OCI-LY1 (cell line): ENCODE results near the gene ITFG1.
"Not testable (repeated sequence)": the region's sequence is repeated elsewhere in the genome, so short reads cannot be mapped to it uniquely, and the experiment has no call there.

Source experiments
- H2AFZ ChIP-seq: fragments of 200-600 bp; sonication (generic), shearing (Covaris generic); 2 replicates; pipeline ENCODE4 v1.6.0; 2014; ENCODE audit warnings: antibody characterized with exemption, mild to moderate bottlenecking, low read length
- H3F3A ChIP-seq: fragments of 200-600 bp; sonication (generic), shearing (Covaris generic); 2 replicates; pipeline ENCODE4 v1.6.0; 2014; ENCODE audit warnings: mild to moderate bottlenecking, antibody characterized with exemption, low read length, moderate library complexity; ENCODE audit not compliant: insufficient read depth
- H3K27ac ChIP-seq: fragments of 200-600 bp; sonication (generic); 2 replicates; pipeline ENCODE4 v1.5.1; 2014; ENCODE audit warnings: low read length, mixed run types, mild to moderate bottlenecking, low read depth; ENCODE audit not compliant: poor library complexity, severe bottlenecking
- H3K27me3 ChIP-seq: fragments of 200-600 bp; sonication (generic); 2 replicates; pipeline ENCODE4 v1.6.0; 2014; ENCODE audit warnings: antibody characterized with exemption, mild to moderate bottlenecking, low read length, moderate library complexity; ENCODE audit not compliant: insufficient read depth
- H3K36me3 ChIP-seq: fragments of 200-600 bp; sonication (generic); 2 replicates; pipeline ENCODE4 v1.6.1; 2014; ENCODE audit warnings: mild to moderate bottlenecking, antibody characterized with exemption, low read length, moderate library complexity, mixed read lengths; ENCODE audit not compliant: insufficient read depth
- H3K4me1 ChIP-seq: fragments of 200-600 bp; sonication (generic); 2 replicates; pipeline ENCODE4 v1.5.1; 2014; ENCODE audit warnings: mild to moderate bottlenecking, low read length, moderate library complexity; ENCODE audit not compliant: insufficient read depth, severe bottlenecking
- H3K4me2 ChIP-seq: fragments of 200-600 bp; sonication (generic), shearing (Covaris generic); 2 replicates; pipeline ENCODE4 v1.6.1; 2014; ENCODE audit warnings: low read length
- H3K4me3 ChIP-seq: fragments of 200-600 bp; sonication (generic); 2 replicates; pipeline ENCODE4 v1.5.1; 2014; ENCODE audit warnings: low read length, low read depth, mild to moderate bottlenecking, mixed read lengths; ENCODE audit not compliant: poor library complexity, severe bottlenecking
- H3K79me2 ChIP-seq: fragments of 200-600 bp; shearing (Covaris generic); 2 replicates; pipeline ENCODE4 v1.6.1; 2016; ENCODE audit warnings: mixed run types, low read length, mixed read lengths; ENCODE audit not compliant: insufficient read depth
- H3K9ac ChIP-seq: fragments of 200-600 bp; sonication (generic), shearing (Covaris generic); 2 replicates; pipeline ENCODE4 v1.6.1; 2014; ENCODE audit warnings: mild to moderate bottlenecking, low read length, mixed read lengths
- H3K9me2 ChIP-seq: fragments of 200-600 bp; sonication (generic), shearing (Covaris generic); 2 replicates; pipeline ENCODE4 v1.6.1; 2014; ENCODE audit warnings: low read depth, mild to moderate bottlenecking, low read length, mixed read lengths
- H3K9me3 ChIP-seq: fragments of 200-600 bp; shearing (Covaris generic); 2 replicates; pipeline ENCODE4 v1.6.1; 2014; ENCODE audit warnings: low read length, mixed read lengths
- H4K20me1 ChIP-seq: fragments of 200-600 bp; sonication (generic), shearing (Covaris generic); 2 replicates; pipeline ENCODE4 v1.6.0; 2016; ENCODE audit warnings: mild to moderate bottlenecking, low read length; ENCODE audit not compliant: insufficient read depth
- EZH2 ChIP-seq: fragments of 200-600 bp; sonication (generic), shearing (Covaris generic); IDR thresholded peaks from 2 replicates; pipeline ENCODE4 v1.8.0; 2017; ENCODE audit warnings: borderline replicate concordance, mixed run types, mild to moderate bottlenecking, antibody characterized with exemption, low read length, moderate library complexity, mixed read lengths
- TF ChIP-seq, protein P1 (sequence below): fragments of 200-600 bp; sonication (generic), shearing (Covaris generic); IDR thresholded peaks from 2 replicates; pipeline ENCODE4 v1.5.1; 2017; ENCODE audit warnings: mild to moderate bottlenecking, antibody characterized with exemption, low read length, moderate library complexity, mixed read lengths

ITFG1 gene

GRCh38 chr16:47363761-47364160, 97.1 kb downstream of the ITFG1 start:
- H3K9me3 ChIP-seq, result no peaks in the 10 kb centered on the region
- H3K4me1 ChIP-seq, result no peaks in the 10 kb centered on the region
- no peak overlapping the region for H3K27ac ChIP-seq
- H3K4me3 ChIP-seq, result no peak overlapping the region
- no peaks in the 10 kb centered on the region for H4K20me1 ChIP-seq
- TF ChIP-seq, protein P1, sequence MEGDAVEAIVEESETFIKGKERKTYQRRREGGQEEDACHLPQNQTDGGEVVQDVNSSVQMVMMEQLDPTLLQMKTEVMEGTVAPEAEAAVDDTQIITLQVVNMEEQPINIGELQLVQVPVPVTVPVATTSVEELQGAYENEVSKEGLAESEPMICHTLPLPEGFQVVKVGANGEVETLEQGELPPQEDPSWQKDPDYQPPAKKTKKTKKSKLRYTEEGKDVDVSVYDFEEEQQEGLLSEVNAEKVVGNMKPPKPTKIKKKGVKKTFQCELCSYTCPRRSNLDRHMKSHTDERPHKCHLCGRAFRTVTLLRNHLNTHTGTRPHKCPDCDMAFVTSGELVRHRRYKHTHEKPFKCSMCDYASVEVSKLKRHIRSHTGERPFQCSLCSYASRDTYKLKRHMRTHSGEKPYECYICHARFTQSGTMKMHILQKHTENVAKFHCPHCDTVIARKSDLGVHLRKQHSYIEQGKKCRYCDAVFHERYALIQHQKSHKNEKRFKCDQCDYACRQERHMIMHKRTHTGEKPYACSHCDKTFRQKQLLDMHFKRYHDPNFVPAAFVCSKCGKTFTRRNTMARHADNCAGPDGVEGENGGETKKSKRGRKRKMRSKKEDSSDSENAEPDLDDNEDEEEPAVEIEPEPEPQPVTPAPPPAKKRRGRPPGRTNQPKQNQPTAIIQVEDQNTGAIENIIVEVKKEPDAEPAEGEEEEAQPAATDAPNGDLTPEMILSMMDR, result no peak
- no peak for TF ChIP-seq EZH2
- no peak overlapping the region for H2AFZ ChIP-seq
- H3K27me3 ChIP-seq, result no peaks in the 10 kb centered on the region
- no peak overlapping the region for H3K9ac ChIP-seq
- peaks cover 55% of the 10 kb centered on the region for H3K36me3 ChIP-seq
- H3K79me2 ChIP-seq, result no peaks in the 10 kb centered on the region
- H3K9me2 ChIP-seq, result no peaks in the 10 kb centered on the region
- H3K4me2 ChIP-seq, result no peak overlapping the region
- H3F3A ChIP-seq, result no peaks in the 10 kb centered on the region

DNA sequence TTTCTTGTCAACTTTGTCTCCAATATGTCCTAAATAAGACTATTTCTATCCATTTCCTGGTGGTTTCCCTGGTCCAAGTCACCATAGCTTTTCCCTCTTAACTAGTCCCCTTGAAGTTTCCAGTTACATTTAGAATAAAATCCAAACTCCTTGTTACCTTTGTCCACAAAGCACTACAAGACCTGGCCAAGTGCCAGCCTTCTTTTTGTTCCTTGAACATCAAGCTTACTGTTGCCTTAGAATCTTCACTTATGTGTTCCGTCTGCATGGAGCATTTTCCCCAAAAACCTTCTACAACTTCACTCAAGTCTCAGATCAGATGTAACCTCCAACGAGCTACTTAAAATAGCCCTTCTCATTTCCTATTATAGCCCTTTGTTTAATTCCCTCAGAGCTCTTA, 101.4 kb downstream of the ITFG1 start:
- H3F3A ChIP-seq, result no peaks in the 10 kb centered on the region
- H3K4me1 ChIP-seq, result no peaks in the 10 kb centered on the region
- H4K20me1 ChIP-seq, result no peaks in the 10 kb centered on the region
- H3K4me2 ChIP-seq, result no peak overlapping the region
- no peaks in the 10 kb centered on the region for H3K27me3 ChIP-seq
- peaks cover 53% of the 10 kb centered on the region for H3K36me3 ChIP-seq
- H3K9me3 ChIP-seq, result peaks cover 3% of the 10 kb centered on the region; the same call in 1 of the 2 replicates
- H2AFZ ChIP-seq, result no peak overlapping the region
- no peak overlapping the region for H3K4me3 ChIP-seq
- no peaks in the 10 kb centered on the region for H3K79me2 ChIP-seq
- H3K9me2 ChIP-seq, result no peaks in the 10 kb centered on the region
- TF ChIP-seq EZH2, result no peak
- TF ChIP-seq, protein P1, result no peak
- H3K27ac ChIP-seq, result no peak overlapping the region
- H3K9ac ChIP-seq, result no peak overlapping the region

DNA sequence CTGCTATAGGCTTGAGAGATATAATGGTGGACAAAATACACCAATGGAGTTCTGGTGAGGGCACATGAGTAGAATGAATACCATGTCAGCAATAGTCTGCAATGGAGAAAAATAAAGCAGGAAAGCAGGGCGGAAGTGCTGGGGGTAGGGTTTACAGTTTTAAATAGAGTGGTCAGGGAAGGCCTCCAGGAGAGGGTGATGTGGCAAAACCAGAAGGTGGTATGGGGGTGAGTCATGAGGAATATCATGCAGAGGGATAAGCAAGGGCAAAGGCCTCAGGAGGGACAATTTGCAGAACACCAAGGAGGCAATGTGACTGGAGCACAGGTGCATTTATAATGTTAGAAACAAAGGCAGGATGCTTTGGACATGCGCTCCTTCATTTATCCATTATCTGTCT, 102.0 kb downstream of the ITFG1 start:
- Histone ChIP-seq H3K4me3 (no peak overlapping the region), H3F3A (no peaks in the 10 kb centered on the region), H3K79me2 (no peaks in the 10 kb centered on the region), H3K4me1 (no peaks in the 10 kb centered on the region), H3K4me2 (no peak overlapping the region), H2AFZ (no peak overlapping the region), H4K20me1 (no peaks in the 10 kb centered on the region), H3K9me2 (no peaks in the 10 kb centered on the region), H3K27me3 (no peaks in the 10 kb centered on the region), H3K9me3 (peaks cover 3% of the 10 kb centered on the region; the same call in 1 of the 2 replicates), H3K9ac (no peak overlapping the region), H3K36me3 (peaks cover 46% of the 10 kb centered on the region), H3K27ac (no peak overlapping the region)
- TF ChIP-seq, protein P1, result no peak
- TF ChIP-seq EZH2, result no peak

- H3K27ac ChIP-seq, H3F3A ChIP-seq, H3K4me3 ChIP-seq, H4K20me1 ChIP-seq, H3K4me1 ChIP-seq, H3K9me3 ChIP-seq, H3K9ac ChIP-seq, H3K4me2 ChIP-seq, H3K27me3 ChIP-seq, H2AFZ ChIP-seq, H3K79me2 ChIP-seq, H3K9me2 ChIP-seq: not testable (repeated sequence)
- H3K36me3 ChIP-seq, result peaks cover 23% of the 10 kb centered on the region; the same call in 1 of the 2 replicates
Measured at GRCh38 chr16:47349029-47349428, 111.8 kb downstream of the ITFG1 start.

DNA sequence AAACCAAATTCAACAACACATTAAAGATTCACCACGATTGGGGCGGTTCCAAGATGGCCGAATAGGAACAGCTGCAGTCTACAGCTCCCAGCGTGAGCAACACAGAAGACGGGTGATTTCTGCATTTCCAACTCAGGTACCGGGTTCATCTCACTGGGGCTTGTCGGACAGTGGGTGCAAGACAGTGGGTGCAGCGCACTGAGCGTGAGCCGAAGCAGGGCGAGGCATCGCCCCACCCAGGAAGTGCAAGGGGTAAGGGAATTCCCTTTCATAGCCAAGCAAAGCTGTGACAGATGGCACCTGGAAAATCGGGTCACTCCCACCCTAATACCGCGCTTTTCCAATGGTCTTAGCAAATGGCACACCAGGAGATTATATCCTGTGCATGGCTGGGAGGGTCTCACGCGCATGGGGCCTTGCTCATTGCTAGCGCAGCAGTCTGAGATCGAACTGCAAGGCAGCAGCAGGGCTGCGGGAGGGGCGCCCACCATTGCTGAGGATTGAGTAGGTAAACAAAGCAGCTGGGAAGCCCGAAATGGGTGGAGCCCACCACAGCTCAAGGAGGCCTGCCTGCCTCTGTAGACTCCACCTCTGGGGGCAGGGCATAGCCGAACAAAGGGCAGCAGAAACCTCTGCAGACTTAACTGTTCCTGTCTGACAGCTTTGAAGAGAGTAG, 113.7 kb downstream of the ITFG1 start:
- not testable (repeated sequence) for H3F3A ChIP-seq, H3K9me2 ChIP-seq, H3K79me2 ChIP-seq

More for the DNA sequence above, 113.7 kb downstream of the ITFG1 start:
- H4K20me1 ChIP-seq, H3K27me3 ChIP-seq, H3K4me1 ChIP-seq, H3K9me3 ChIP-seq, H3K9ac ChIP-seq, H3K4me2 ChIP-seq, H3K4me3 ChIP-seq, H3K27ac ChIP-seq, H2AFZ ChIP-seq: not testable (repeated sequence)
- H3K36me3 ChIP-seq, result peaks cover 19% of the 10 kb centered on the region; the same call in 1 of the 2 replicates
